GM18951 (cell line): ENCODE results near the gene PAX6.

Experiments used
- POLR2A ChIP-seq: IDR thresholded peaks from 4 replicates; pipeline ENCODE4 v1.6.1; 2011; ENCODE audit warnings: mild to moderate bottlenecking; ENCODE audit not compliant: insufficient read length, insufficient read depth; ENCODE audit errors: extremely low read depth
- in situ Hi-C: fragments of 300-500 bp; cut with MboI; formaldehyde crosslinking; loops from one replicate; pipeline ENCODE4 v1.12.0; 2022; ENCODE audit warnings: low sequenced_read_pairs, mixed read lengths, inconsistent platforms; ENCODE audit not compliant: unreplicated experiment

The PAX6 gene

GRCh38 chr11:31809857-31810778 lies 1.0 kb downstream of the PAX6 start:
- TF ChIP-seq POLR2A: no peak
- in situ Hi-C loops: loop anchor here (10.0 kb wide), 1 partner anchor 625 kb away; the partner anchor contains the start of gene WT1

- no peak for TF ChIP-seq POLR2A
- in situ Hi-C loops: loop anchor here (10.0 kb wide), 1 partner anchor 625 kb away; the partner anchor contains the start of gene WT1
Observed at GRCh38 chr11:31809541-31809856, 1.6 kb downstream of the PAX6 start.

- in situ Hi-C loops: loop anchor here (10.0 kb wide), 1 partner anchor 626 kb away; the partner anchor contains the start of gene WT1
- TF ChIP-seq POLR2A: no peak
Observed at GRCh38 chr11:31808721-31809540, 2.2 kb downstream of the PAX6 start.

- no peak for TF ChIP-seq POLR2A
- in situ Hi-C loops: loop anchor here (10.0 kb wide), 1 partner anchor 627 kb away; the partner anchor contains the start of gene WT1
Observed at GRCh38 chr11:31807799-31808667, 3.1 kb downstream of the PAX6 start.

GRCh38 chr11:31806928-31807798 lies 4.0 kb downstream of the PAX6 start:
- in situ Hi-C loops: loop anchor here (10.0 kb wide), 1 partner anchor 628 kb away; the partner anchor contains the start of gene WT1
- TF ChIP-seq POLR2A: no peak

- in situ Hi-C loops: loop anchor here (10.0 kb wide), 1 partner anchor 628 kb away; the partner anchor contains the start of gene WT1
- TF ChIP-seq POLR2A: no peak
Observed at GRCh38 chr11:31806186-31806927, 4.8 kb downstream of the PAX6 start.

GRCh38 chr11:31805629-31806185 lies 5.4 kb downstream of the PAX6 start:
- TF ChIP-seq POLR2A: no peak
- in situ Hi-C loops: loop anchor here (10.0 kb wide), 1 partner anchor 629 kb away; the partner anchor contains the start of gene WT1

- in situ Hi-C loops: loop anchor here (10.0 kb wide), 1 partner anchor 630 kb away; the partner anchor contains the start of gene WT1
- TF ChIP-seq POLR2A: no peak
Observed at GRCh38 chr11:31805037-31805628, 6.0 kb downstream of the PAX6 start.

- TF ChIP-seq POLR2A: no peak
- in situ Hi-C loops: loop anchor here (10.0 kb wide), 1 partner anchor 630 kb away; the partner anchor contains the start of gene WT1
Observed at GRCh38 chr11:31804312-31805036, 6.6 kb downstream of the PAX6 start.
